HG02852 (cell line): Measurements from ENCODE around the gene CTTNBP2.
"Not testable (repeated sequence)": the region's sequence is repeated elsewhere in the genome, so short reads cannot be mapped to it uniquely, and the experiment has no call there.

Experiments
- ATAC-seq: cut with Tn5 transposase; IDR thresholded peaks from one replicate; pipeline ENCODE4 v1.9.1; 2021; ENCODE audit warnings: mild to moderate bottlenecking, moderate library complexity; ENCODE audit not compliant: unreplicated experiment

CTTNBP2 gene

GRCh38 chr7:117750612-117751563, 122.4 kb downstream of the CTTNBP2 start:
- ATAC-seq: no peak

- ATAC-seq: no peak
Observed at GRCh38 chr7:117741962-117742361, 131.3 kb downstream of the CTTNBP2 start.

GRCh38 chr7:117739085-117739484, 134.2 kb downstream of the CTTNBP2 start:
- ATAC-seq: no peak

GRCh38 chr7:117737926-117738325, 135.3 kb downstream of the CTTNBP2 start:
- no peak for ATAC-seq

- peak; percentile 92 for ATAC-seq
Observed at GRCh38 chr7:117731455-117731854, 141.8 kb downstream of the CTTNBP2 start.

- ATAC-seq: no peak
Observed at GRCh38 chr7:117730390-117730789, 142.9 kb downstream of the CTTNBP2 start.

- ATAC-seq: peak; percentile 48
Observed at GRCh38 chr7:117728890-117729624, 144.2 kb downstream of the CTTNBP2 start.

- no peak for ATAC-seq
Observed at GRCh38 chr7:117724898-117725297, 148.3 kb downstream of the CTTNBP2 start.

- ATAC-seq: no peak
Observed at GRCh38 chr7:117719377-117719776, 153.9 kb downstream of the CTTNBP2 start.

GRCh38 chr7:117718116-117718835, 155.0 kb downstream of the CTTNBP2 start:
- no peak for ATAC-seq

GRCh38 chr7:117717357-117717756, 155.9 kb downstream of the CTTNBP2 start:
- no peak for ATAC-seq

- ATAC-seq: no peak
Observed at GRCh38 chr7:117716707-117717299, 156.4 kb downstream of the CTTNBP2 start.

GRCh38 chr7:117715784-117716445, 157.3 kb downstream of the CTTNBP2 start:
- peak; percentile 82 for ATAC-seq

GRCh38 chr7:117711556-117711955, 161.7 kb downstream of the CTTNBP2 start:
- no peak for ATAC-seq

GRCh38 chr7:117708173-117708572, 165.1 kb downstream of the CTTNBP2 start:
- ATAC-seq: not testable (repeated sequence)

- ATAC-seq: no peak
Observed at GRCh38 chr7:117707080-117707479, 166.2 kb downstream of the CTTNBP2 start.

GRCh38 chr7:117706210-117706609, 167.0 kb downstream of the CTTNBP2 start:
- no peak for ATAC-seq

GRCh38 chr7:117705630-117706029, 167.6 kb downstream of the CTTNBP2 start:
- ATAC-seq: no peak

- no peak for ATAC-seq
Observed at GRCh38 chr7:117704063-117704462, 169.2 kb downstream of the CTTNBP2 start.

GRCh38 chr7:117698018-117698417, 175.2 kb downstream of the CTTNBP2 start:
- no peak for ATAC-seq
